ENCODE results near the gene SNX5. TPM values are rescaled to one million over a fixed set of nuclear protein-coding genes. Genes with fewer than 3 reads are reported as not detected.

SNX5 gene
- total and polyA plus RNA-seq, 9 of the 15 experiments (the other 6 are each of a cell fraction or from before 2014, with no cell fraction given), result 53.5 to 276 (median 160) TPM

DNA sequence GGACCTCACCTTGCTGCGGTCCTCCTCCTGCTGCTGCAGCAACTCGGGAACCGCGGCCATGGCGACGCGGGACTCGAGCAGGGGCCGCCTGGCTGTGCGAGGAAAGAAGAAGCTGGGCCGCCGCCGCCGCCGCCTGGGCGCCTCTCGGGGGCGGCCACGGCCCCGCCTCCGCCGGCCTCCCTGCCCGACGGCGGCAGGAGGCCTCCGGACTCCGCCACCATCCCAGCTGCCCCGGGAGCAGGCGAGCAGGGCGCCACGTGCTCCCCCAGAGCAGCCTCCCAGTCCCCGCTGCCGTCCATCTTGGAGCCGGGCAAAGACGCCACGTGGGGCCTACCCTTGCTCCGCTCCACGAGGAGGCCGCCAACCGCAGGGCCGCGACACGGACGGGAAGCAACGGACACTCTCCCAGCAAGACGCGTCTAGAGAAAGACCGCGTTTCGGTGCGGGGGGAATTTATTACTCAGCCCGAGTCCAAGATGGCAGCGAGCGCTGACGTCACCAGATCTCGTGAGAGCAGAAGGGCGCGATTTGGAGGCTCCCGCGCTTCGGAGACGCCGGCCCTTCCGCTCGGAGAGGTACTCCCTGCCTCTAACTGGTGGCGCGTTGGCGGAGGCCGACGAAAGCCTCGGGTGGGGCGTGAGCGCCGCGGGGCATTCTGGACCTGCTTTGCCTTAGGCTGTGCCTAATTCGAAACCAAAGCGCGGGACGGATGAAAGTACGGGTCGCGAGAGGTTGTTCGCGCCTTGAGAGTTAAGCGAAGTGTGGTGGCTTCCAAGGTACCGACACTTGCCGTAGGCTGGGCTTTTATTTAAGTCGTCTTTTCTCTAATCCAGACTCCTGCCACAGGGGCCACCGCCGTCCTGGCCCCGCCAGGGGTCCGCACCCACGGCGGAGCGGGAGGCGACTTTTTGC lies at the start of gene SNX5, which contains the start of gene MGME1 (continued):
- TF ChIP-seq STAT6 (CRISPR knock-in tag; IDR thresholded peaks at IDR 0.05) (peak; percentile 56; the same call in 1 of the 2 replicates), TBL1XR1 (IDR thresholded peaks at IDR 0.05; ENCODE audit: low read length in 2 of 2) (peak in 1 of 2 experiments; percentile 9; a peak in 1 of 4 replicates), FOSL1 (tag; conservative IDR thresholded peaks at IDR 0.05) (peak; percentile 70), CXXC5 (CRISPR knock-in tag; IDR thresholded peaks at IDR 0.05) (peak; percentile 77; the same call in 1 of the 2 replicates), MGA (IDR thresholded peaks at IDR 0.05) (peak; percentile 77), MYC (IDR thresholded peaks at IDR 0.05; ENCODE audit: low read depth, low read length) (peak; percentile 100), MYC (CRISPR knock-in tag; IDR thresholded peaks at IDR 0.05; ENCODE audit: borderline replicate concordance, low read depth) (peak; percentile 100), ZEB2 (IDR thresholded peaks at IDR 0.05) (no peak), C11orf30 (IDR thresholded peaks at IDR 0.05; ENCODE audit: low read depth) (peak; percentile 58; the same call in 1 of the 2 replicates), BHLHE40 (IDR thresholded peaks at IDR 0.05; ENCODE audit: low read length) (peak; percentile 41; the same call in 1 of the 2 replicates)
- TF ChIP-seq, protein P1, sequence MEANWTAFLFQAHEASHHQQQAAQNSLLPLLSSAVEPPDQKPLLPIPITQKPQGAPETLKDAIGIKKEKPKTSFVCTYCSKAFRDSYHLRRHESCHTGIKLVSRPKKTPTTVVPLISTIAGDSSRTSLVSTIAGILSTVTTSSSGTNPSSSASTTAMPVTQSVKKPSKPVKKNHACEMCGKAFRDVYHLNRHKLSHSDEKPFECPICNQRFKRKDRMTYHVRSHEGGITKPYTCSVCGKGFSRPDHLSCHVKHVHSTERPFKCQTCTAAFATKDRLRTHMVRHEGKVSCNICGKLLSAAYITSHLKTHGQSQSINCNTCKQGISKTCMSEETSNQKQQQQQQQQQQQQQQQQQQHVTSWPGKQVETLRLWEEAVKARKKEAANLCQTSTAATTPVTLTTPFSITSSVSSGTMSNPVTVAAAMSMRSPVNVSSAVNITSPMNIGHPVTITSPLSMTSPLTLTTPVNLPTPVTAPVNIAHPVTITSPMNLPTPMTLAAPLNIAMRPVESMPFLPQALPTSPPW (CRISPR knock-in tag; IDR thresholded peaks at IDR 0.05), result peak; percentile 69

All from K562 (cell line).